Measurements from ENCODE around the gene ANK2. TPM values are rescaled to one million over a fixed set of nuclear protein-coding genes. Genes with fewer than 3 reads are reported as not detected.
A peak's percentile ranks its signal among the peaks of the same experiment; 100 is the strongest.

The ANK2 gene
- total RNA-seq, 1 experiment from 2014 or later: 5.6 TPM

DNA sequence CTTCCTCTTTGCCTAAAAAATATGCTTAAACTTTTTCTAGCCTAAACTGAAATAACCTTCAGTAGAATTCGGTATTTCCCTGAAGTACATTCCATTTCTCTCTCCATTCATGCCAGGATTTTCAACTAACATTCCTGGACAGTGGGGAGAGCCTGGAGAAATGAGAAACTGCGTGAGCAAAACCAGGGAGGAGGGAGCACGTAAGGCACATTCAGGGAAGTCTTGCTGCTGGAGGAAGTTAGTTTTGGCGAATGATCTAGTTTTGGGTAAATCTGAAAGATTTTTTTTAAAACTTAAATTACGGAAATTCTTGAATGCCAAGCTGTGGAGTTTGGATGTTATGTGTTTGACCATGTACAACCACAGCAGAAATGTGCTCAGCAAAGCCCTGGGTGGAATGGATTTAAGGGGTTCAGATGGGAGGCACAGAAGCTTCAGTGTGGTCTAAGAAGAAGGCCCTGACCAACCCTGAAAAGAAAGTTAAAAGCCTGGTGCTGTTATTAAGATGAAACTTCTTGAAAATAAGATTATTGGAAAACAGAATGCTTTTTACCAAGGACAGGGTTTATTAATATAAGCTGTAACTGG, 347.8 kb downstream of the ANK2 start:
- ATAC-seq (no peak), DNase-seq (ENCODE audit: low read depth, low spot score) (no peak)
- ChIA-PET CTCF (no interaction called here), POLR2A (interaction anchor here (0.9 kb wide), 1 partner anchor 49 kb away, joined by 3 read pairs; no protein-coding TSS in a partner anchor), RAD21 (ENCODE audit: low non-redundant PET in 1 of 2, low total read pairs in 2 of 2, uncharacterized antibody in 2 of 2, unreplicated experiment in 2 of 2) (no interaction called here)
- no peaks in the 10 kb centered on the region for H3K9me2 ChIP-seq (ENCODE audit: insufficient read depth)
- no peak for TF ChIP-seq CEBPB (IDR thresholded peaks at IDR 0.05; ENCODE audit: low read depth)
- TF ChIP-seq EZH2 (IDR thresholded peaks at IDR 0.05): no peak
- no peak for TF ChIP-seq REST (IDR thresholded peaks at IDR 0.05; ENCODE audit: low read depth)
- TF ChIP-seq POLR2A (IDR thresholded peaks at IDR 0.05; ENCODE audit: borderline replicate concordance, extremely low read depth, insufficient read depth, insufficient read length): no peak
- no peak for TF ChIP-seq FOSL1 (IDR thresholded peaks at IDR 0.05; ENCODE audit: low read depth)
- no peak for TF ChIP-seq RAD21 (IDR thresholded peaks at IDR 0.05; ENCODE audit: low read depth)
- TF ChIP-seq ZNF274 (IDR thresholded peaks at IDR 0.05; ENCODE audit: low read depth, low read length): no peak
- TF ChIP-seq CBX3 (IDR thresholded peaks at IDR 0.05; ENCODE audit: low read depth): no peak
- no peak for TF ChIP-seq ELF1 (IDR thresholded peaks at IDR 0.05; ENCODE audit: borderline replicate concordance, low read depth)
- TF ChIP-seq YY1 (IDR thresholded peaks at IDR 0.05; ENCODE audit: extremely low read depth, insufficient replicate concordance, low read depth, low read length): no peak
- no peak for TF ChIP-seq EZH2phosphoT487 (IDR thresholded peaks at IDR 0.05; ENCODE audit: borderline replicate concordance)
- TF ChIP-seq ZBTB33 (IDR thresholded peaks at IDR 0.05; ENCODE audit: extremely low read depth, insufficient replicate concordance, low read length): no peak
- TF ChIP-seq POLR2AphosphoS5 (IDR thresholded peaks at IDR 0.05; ENCODE audit: low read depth, low read length): no peak
- TF ChIP-seq JUND (IDR thresholded peaks at IDR 0.05): no peak
- no peak for TF ChIP-seq SIN3A (IDR thresholded peaks at IDR 0.05; ENCODE audit: low read depth)
- TF ChIP-seq TCF7L2 (IDR thresholded peaks at IDR 0.05; ENCODE audit: borderline replicate concordance, extremely low read depth, insufficient read depth, insufficient read length): no peak
- TF ChIP-seq ZFX (IDR thresholded peaks at IDR 0.05): no peak
- TF ChIP-seq SP1 (IDR thresholded peaks at IDR 0.05; ENCODE audit: low read depth): no peak
- no peaks in the 10 kb centered on the region for H4K20me1 ChIP-seq (ENCODE audit: insufficient read depth)
- peaks cover 4 to 20% of the 10 kb centered on the region in 2 experiments; a peak in 2 of 4 replicates for H3K4me1 ChIP-seq (ENCODE audit: control insufficient read depth in 1 of 2, insufficient read depth in 2 of 2, low read length in 2 of 2)
- no TSS peak for BruUV-seq (replicated peaks)
- no peaks in the 10 kb centered on the region for H3K36me3 ChIP-seq (ENCODE audit: control insufficient read depth in 1 of 2, insufficient read depth in 2 of 2, low read length in 2 of 2)
- no peak overlapping the region for H3K4me3 ChIP-seq (replicated peaks in 1 of 2; ENCODE audit: low read depth in 1 of 2, low read length in 2 of 2)
- no peak overlapping the region for H3K4me2 ChIP-seq (ENCODE audit: low read length)
- intact Hi-C loops (cut with micrococcal nuclease): loop anchor here (5.0 to 10.0 kb wide), 4 partner anchors 150 to 1298 kb away; partner anchors contain the start of gene CAMK2D
- no peak overlapping the region for H3K27ac ChIP-seq (ENCODE audit: low read depth, low read length)
- H3K79me2 ChIP-seq (ENCODE audit: insufficient read depth, low read length): no peaks in the 10 kb centered on the region
- H3K9ac ChIP-seq (ENCODE audit: low read length): no peak overlapping the region
- H3K27me3 ChIP-seq (ENCODE audit: insufficient read depth, low read length): no peaks in the 10 kb centered on the region
- H3K9me3 ChIP-seq (ENCODE audit: control insufficient read depth in 1 of 2, insufficient read depth in 1 of 2, low read depth in 1 of 2, low read length in 2 of 2): no peaks in the 10 kb centered on the region
- H2AFZ ChIP-seq (ENCODE audit: low read depth, low read length, poor library complexity, severe bottlenecking): peak overlapping the region; percentile 80
